Diencephalon (tissue), 1 donor: ENCODE results near the gene FBXO33. TPM values are rescaled to one million over a fixed set of nuclear protein-coding genes. Genes with fewer than 3 reads are reported as not detected.

Experiments
- total RNA-seq: library from RNA; depleted of rRNA; stranded (reverse); fragments of >200 nt; gene quantifications from one replicate; pipeline ENCODE4 v1.2.3, GENCODE V29; 2014

FBXO33 gene, protein sequence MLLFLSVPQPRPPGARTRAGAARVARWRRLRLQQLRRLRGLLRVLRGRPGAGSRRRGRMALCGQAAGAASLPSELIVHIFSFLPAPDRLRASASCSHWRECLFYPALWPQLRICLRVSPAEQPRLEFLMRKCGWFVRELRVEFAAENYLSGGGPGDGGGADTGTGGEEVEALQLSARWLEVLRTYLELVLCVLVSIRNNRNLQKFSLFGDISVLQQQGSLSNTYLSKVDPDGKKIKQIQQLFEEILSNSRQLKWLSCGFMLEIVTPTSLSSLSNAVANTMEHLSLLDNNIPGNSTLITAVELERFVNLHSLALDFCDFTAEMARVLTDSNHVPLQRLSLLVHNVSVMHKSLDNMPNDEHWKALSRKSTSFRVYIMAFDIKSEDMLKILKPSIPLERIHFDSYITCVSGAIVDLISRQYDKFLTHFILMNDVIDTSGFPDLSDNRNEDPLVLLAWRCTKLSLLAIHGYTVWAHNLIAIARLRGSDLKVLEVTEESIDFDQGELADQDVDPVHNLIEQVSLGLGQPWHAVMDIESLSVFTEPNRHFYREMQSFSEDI
- total RNA-seq = 17.8 TPM

DNA sequence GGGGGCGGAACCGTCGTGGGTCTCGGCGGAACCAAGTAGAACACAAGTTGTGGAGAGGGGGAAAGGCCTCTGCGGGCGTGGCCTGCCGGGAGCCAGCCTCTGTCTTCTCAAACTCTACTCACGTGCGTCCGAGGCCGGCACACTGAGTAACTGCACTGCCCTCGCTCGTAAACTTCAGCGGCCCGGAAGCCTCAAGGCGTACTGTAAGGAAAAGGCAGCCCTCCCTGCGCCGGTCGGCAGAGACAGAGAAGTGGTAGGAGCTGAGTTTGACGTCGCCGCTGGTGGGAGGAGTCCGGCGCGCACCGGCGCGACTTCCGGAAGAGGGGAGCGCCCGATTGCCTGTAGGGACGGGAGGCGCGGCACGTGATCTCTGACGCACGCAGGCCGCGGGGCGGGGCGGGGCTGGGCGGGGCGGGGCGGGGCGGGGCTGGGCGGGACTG lies at the start of gene FBXO33:
TSS of gene FBXO33 (minus strand) at position 255 of the 440 bp plus-strand sequence. CDS start 271 bp downstream, outside the sequence.

Other genes with a start within 250 kb of the FBXO33 start
- 28.1 TPM for gene MIA2, start 198.5 kb downstream of the FBXO33 start, total RNA-seq